Measurements from ENCODE around the gene TAAR9.

Gene TAAR9

GRCh38 chr6:132537977-132538376, at the start of gene TAAR9:
TSS of gene TAAR9 (plus strand) at chr6:132538277. CDS start at chr6:132538290, 13 bp downstream.
- no peak for DNase-seq

- DNase-seq = no peak
Observed at GRCh38 chr6:132489376-132489775, 48.7 kb upstream of the TAAR9 start.

GRCh38 chr6:132490024-132490423, 48.1 kb upstream of the TAAR9 start:
- DNase-seq = no peak

GRCh38 chr6:132490478-132491204, 47.4 kb upstream of the TAAR9 start:
- no peak for DNase-seq

DNA sequence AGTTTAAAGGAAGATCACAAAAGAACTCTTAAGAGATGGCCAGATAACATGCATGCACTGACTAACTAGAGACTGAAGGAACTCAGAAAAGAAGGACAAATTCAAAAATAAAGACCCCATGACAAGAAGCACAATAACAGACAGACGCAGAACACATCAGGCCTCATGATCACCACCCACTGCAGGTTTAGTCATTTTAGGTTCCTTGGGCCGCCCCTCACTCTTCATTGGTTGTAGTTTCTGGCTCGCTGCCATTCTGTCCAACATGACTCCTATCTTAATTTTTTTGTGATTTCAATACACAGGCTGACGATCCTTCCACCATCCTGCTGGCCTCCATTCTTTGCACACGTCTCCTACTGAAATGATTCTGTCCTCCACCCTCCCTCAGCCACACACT, 46.8 kb upstream of the TAAR9 start:
- no peak for DNase-seq

DNA sequence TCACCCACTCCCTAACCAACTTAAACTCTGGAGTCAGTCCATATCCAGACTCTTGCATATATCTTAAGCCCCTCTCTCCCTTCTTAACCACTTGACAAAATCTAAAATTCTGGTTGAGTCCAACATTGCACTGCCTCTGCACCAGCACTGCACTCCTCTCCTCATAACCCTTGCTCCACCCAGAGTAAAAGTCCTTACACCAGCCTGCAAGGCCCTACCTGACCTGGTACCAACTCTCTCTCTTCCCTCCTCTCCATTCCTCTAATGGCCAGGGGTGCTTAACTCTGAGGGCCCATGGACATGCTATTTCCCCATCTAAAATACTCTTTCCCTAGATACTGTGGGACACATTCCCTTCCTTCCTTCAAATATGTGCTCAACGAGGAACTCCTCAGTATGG, 46.2 kb upstream of the TAAR9 start:
- no peak for DNase-seq

DNA sequence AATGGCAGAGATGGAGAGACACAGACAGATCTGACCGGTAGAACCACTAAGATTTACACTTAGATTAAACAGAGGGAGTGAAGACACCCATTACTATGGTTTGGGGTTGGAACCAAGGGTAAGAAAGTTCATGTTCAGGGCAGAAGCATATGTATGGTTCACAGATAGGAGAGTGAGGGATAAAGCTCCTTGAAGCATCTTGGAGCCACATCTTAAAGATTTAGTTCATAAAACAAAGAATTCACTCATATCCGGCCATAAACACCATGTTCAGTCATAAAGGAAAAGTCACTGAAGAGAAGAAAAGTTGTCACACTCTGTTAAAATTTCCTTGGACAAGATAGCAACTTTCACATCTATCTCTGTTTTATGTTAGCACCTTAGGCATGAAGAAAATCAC, 43.1 kb upstream of the TAAR9 start:
- no peak for DNase-seq

GRCh38 chr6:132495604-132496079, 42.4 kb upstream of the TAAR9 start:
- DNase-seq = no peak

GRCh38 chr6:132496519-132497180, 41.4 kb upstream of the TAAR9 start:
- no peak for DNase-seq

GRCh38 chr6:132498638-132499037, 39.4 kb upstream of the TAAR9 start:
- no peak for DNase-seq

GRCh38 chr6:132499757-132500156, 38.3 kb upstream of the TAAR9 start:
- DNase-seq = no peak

- DNase-seq = no peak
Observed at GRCh38 chr6:132504757-132505156, 33.3 kb upstream of the TAAR9 start.

DNA sequence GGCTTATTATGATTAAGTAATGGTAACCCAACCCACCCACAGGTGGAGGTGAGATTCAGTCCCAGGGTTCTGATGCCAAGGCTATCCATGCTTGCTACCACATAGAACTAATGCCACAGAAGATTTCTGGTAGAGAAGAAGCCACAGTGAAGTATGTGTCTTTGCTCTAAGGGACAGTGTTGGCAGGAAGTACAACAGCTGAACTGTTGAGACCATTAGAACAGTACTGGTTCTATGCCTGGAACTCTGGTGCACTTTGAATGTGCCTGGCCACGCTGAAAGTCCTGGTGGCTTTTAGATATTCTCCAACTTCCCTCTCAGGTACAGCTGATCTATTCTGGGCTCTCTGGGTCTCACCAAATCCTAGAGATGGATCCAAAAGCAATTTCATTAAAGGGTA, 32.9 kb upstream of the TAAR9 start:
- no peak for DNase-seq

DNA sequence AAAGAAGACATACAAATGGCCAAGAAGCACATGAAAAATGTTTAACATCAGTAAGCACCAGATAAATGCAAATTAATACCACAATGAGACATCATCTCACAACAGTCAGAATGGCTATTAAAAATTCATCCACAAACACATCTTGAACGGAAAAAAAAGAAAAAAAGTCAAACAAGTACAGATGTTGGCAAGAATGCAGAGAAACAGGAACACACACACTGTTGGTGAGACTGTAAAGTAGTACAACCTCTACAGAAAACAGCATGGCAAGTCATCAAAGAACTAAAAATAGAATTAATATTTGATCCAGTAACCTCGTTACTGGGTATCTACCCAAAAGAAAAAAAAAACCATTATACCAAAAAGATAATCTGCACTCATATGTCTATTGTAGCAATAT, 31.6 kb upstream of the TAAR9 start:
- DNase-seq = no peak

DNA sequence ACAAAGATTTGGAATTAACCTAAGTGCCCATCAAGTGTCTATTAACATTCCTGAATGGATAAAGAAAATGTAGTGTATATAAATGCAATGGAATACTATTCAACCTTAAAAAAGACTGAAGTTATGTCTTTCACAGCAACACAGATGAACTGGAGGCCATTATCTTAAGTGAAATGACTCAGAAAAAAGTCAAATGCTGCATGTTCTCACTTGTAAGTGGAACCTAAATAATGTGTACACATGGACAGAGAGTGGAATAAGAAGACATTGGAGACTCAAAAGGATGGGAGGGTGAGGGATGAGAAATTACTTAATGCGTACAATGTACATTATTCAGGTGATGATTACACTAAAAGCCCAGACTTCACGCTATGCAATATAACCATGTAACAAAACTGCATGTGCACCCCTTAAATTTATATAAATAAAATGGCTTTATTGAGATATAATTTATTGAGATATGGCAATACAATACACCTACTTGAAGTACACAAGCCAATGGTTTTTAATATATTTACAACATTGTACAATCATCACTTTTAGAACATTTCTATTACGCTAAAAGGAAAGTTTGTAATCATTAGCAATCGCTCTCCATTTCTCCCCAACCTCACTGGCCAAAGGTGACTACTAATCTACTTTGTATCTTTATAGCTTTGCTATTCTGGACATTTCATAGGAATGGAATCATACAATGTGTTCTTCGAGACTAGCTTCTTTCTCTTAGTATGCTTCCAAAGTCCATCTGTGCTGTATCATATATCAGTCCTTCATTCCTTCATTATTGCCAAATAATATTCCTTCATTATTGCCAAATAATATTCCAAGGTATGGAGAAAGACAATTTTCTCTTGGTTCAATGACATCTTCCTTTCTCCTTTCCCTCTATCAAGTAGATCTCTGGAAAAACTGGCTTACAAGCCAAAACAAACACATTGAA, 30.9 kb upstream of the TAAR9 start:
- no peak for DNase-seq

GRCh38 chr6:132511210-132511830, 26.8 kb upstream of the TAAR9 start:
- no peak for DNase-seq

DNA sequence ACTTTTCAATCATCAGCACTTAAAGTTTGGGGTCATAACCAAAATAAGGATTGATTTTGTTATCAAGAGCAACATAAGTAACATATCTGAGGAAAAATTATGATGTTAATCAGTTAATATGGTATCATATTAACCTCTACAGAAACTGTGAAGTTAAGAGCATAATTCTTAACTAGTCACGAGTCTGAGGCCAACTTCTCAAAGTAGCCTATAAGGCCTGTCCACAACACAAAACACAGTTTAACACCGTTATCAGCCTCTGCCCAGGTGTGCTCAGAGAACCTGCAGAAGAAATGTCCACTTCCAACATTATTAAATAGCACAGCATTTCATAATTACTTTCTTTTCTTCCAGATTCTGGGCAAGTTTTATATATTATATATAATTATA, 26.3 kb upstream of the TAAR9 start:
- DNase-seq = no peak

DNA sequence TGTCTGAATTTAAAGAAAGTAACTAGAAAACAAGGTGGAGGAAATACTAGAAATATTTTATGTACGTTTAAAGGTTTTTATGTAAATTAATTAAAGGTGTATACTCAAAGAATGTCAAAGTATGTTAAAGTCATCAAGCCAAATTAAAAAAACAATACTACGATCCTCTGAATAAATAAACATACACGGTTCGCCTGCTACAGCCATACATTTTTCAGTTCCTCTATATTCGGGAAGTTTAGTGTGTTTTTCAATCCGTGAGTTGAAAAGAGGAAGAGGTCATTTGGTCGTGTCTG, 25.8 kb upstream of the TAAR9 start:
- no peak for DNase-seq

- peak; percentile 41 to 81 for DNase-seq
Observed at GRCh38 chr6:132512638-132513632, 25.1 kb upstream of the TAAR9 start, which contains the start of gene STX7. TSS of gene STX7 (minus strand) at chr6:132513116. CDS start at chr6:132503530, 9,586 bp downstream.

GRCh38 chr6:132513831-132514545, 24.1 kb upstream of the TAAR9 start:
- DNase-seq = no peak

DNA sequence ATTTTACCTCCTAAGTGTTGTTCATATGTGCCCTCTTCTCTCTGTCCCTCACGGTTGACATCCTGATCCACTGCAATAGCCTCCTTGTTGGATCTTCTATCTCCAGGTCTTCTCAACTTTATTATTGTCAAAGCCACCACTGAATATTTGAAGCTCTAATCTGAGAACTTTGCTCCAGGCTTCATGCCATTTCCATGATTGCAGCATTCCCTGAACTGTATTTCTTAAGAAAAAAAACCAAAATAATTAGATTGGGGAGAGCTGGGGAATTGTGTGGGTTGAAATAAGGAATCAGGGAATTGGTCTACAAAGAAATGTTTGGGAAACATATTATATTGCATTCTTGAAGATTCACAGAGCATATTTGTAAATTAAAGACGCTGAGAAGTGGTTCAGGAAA, 22.7 kb upstream of the TAAR9 start:
- DNase-seq = no peak
